Transverse colon (tissue), 3 donors: ENCODE data around the gene ARHGEF10L.

Experiments
- POLR2A ChIP-seq: fragments of 450-650 bp; IDR thresholded peaks from one replicate; pipeline ENCODE4 v1.6.1; 2016; ENCODE audit warnings: antibody characterized with exemption, mild to moderate bottlenecking, moderate library complexity
- TF ChIP-seq, protein P1 (sequence below), 5 experiments: fragments of 200-600 bp in 3 of 5; fragments of 450-650 bp in 2 of 5; sonication (generic) in 3 of 5; IDR thresholded peaks; 1 replicate in 2 of 5; 2 replicates in 3 of 5; pipeline ENCODE4 v1.5.1; 2016 to 2017; ENCODE audit warnings: antibody characterized with exemption in 5 of 5, inconsistent platforms in 3 of 5, mild to moderate bottlenecking in 2 of 5, moderate library complexity in 1 of 5

DNA sequence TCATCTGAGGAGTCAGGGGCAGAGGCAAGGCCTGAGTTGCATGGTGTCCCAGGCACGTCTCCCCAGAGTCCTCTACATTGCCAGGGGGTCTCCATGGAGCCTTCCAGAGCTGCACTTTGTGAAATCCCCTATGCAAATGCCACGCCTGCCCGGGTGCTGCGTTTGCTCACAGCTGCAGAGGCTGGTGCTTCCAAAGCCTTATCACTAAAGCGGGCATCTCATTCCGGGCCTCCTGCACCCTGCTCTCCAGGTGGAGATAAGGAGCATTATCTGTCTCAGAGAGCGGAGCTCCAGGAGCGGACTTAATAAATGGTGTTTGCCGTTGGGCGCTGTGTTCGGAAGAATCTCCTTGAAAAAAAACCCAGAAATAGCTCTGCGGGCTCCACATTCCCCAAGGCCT, 189.8 kb downstream of the ARHGEF10L start:
- TF ChIP-seq POLR2A = no peak
- TF ChIP-seq, protein P1, sequence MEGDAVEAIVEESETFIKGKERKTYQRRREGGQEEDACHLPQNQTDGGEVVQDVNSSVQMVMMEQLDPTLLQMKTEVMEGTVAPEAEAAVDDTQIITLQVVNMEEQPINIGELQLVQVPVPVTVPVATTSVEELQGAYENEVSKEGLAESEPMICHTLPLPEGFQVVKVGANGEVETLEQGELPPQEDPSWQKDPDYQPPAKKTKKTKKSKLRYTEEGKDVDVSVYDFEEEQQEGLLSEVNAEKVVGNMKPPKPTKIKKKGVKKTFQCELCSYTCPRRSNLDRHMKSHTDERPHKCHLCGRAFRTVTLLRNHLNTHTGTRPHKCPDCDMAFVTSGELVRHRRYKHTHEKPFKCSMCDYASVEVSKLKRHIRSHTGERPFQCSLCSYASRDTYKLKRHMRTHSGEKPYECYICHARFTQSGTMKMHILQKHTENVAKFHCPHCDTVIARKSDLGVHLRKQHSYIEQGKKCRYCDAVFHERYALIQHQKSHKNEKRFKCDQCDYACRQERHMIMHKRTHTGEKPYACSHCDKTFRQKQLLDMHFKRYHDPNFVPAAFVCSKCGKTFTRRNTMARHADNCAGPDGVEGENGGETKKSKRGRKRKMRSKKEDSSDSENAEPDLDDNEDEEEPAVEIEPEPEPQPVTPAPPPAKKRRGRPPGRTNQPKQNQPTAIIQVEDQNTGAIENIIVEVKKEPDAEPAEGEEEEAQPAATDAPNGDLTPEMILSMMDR (IDR thresholded peaks at IDR 0.05) = no peak
